ENCODE measurements around the gene MTHFS.

GRCh38 chr15:79903144-79903543 is 6.3 kb upstream of the MTHFS start:
- TF ChIP-seq, protein P1, sequence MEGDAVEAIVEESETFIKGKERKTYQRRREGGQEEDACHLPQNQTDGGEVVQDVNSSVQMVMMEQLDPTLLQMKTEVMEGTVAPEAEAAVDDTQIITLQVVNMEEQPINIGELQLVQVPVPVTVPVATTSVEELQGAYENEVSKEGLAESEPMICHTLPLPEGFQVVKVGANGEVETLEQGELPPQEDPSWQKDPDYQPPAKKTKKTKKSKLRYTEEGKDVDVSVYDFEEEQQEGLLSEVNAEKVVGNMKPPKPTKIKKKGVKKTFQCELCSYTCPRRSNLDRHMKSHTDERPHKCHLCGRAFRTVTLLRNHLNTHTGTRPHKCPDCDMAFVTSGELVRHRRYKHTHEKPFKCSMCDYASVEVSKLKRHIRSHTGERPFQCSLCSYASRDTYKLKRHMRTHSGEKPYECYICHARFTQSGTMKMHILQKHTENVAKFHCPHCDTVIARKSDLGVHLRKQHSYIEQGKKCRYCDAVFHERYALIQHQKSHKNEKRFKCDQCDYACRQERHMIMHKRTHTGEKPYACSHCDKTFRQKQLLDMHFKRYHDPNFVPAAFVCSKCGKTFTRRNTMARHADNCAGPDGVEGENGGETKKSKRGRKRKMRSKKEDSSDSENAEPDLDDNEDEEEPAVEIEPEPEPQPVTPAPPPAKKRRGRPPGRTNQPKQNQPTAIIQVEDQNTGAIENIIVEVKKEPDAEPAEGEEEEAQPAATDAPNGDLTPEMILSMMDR (IDR thresholded peaks at IDR 0.05), result no peak
- no peak for TF ChIP-seq POLR2A (IDR thresholded peaks at IDR 0.05)
- TF ChIP-seq POLR2AphosphoS5 (IDR thresholded peaks at IDR 0.05), result no peak
